H1 (cell line): ENCODE data around the gene PRLHR. TPM values are rescaled to one million over a fixed set of nuclear protein-coding genes. Genes with fewer than 3 reads are reported as not detected.

Source experiments
- BCL11A ChIP-seq, 2 experiments: IDR thresholded peaks; one replicate each; pipeline ENCODE4 v1.6.1; 2011; ENCODE audit warnings: low read depth in 2 of 2, low read length in 2 of 2, mild to moderate bottlenecking in 2 of 2
- KDM1A ChIP-seq: fragments of 200-600, 300-600 bp; sonication (generic); IDR thresholded peaks from 2 replicates; pipeline ENCODE4 v1.7.1; 2016; ENCODE audit warnings: mild to moderate bottlenecking, low read length, borderline replicate concordance
- POLR2A ChIP-seq, 2 experiments: IDR thresholded peaks; 1 replicate in 1 of 2; 2 replicates in 1 of 2; pipeline ENCODE4 v1.6.1; 2011; ENCODE audit warnings: low read depth in 2 of 2, low read length in 2 of 2, mild to moderate bottlenecking in 2 of 2; ENCODE audit errors: control extremely low read depth in 1 of 2
- polyA plus RNA-seq, 7 experiments: library from polyadenylated mRNA; depleted of rRNA in 3 of 7; stranded (reverse) in 5 of 7; unstranded in 2 of 7; fragments of >200 nt in 5 of 7; fragments of 200-250 nt in 2 of 7; gene quantifications; 1 replicate in 5 of 7; 2 replicates in 1 of 7; 4 replicates in 1 of 7; pipeline versions ENCODE4 v1.2.1 to v1.2.3, GENCODE V29; 2011 to 2013; ENCODE audit warnings: missing spikeins in 2 of 7, mixed read lengths in 2 of 7
- total RNA-seq: library from RNA; stranded (reverse); fragmentation: NEBNext Ultra II Directional; extraction: Animal tissue kit (Norgen Biotek cat#: 25700); gene quantifications from 2 replicates; pipeline ENCODE4 v1.2.1, GENCODE V29; 2021

The PRLHR gene
- total and polyA plus RNA-seq, 2 of the 8 experiments (the other 6 are each of a cell fraction or from before 2014, with no cell fraction given): not detected

DNA sequence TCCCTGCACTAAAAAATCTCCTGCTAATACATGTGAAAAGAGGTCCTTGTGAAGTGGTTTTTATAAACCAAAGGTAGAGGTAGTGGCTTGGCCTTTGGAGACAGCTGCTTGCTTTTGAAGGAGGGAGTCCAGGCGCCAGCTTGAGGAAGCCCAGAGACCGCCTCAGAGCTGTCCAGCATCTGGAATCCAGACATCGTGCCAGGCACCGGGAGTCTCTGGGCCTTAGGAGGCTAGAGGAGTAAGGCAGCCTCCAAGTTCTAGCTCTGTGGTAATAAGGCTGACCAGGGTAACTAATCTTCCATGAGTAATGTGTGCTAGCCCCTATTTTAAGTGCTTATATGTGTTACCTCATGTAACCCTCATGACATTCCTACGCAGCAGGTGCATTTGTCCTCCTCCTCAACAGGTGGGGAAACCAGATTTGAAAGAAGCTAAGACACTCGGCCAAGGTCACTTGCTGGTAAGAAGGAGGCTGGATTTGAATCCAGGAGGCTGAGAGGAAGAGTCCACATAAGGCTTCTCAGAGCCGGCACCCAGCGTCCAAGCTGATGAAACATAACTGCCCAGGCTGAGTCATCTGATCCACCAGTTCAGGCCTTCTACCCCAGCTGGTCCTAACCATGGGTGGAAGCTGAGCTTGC, 26.1 kb downstream of the PRLHR start (continued):
- TF ChIP-seq KDM1A: no peak
- TF ChIP-seq POLR2A (IDR thresholded peaks at IDR 0.05; ENCODE audit: control extremely low read depth in 1 of 2, low read depth in 2 of 2, low read length in 2 of 2): no peak
- TF ChIP-seq BCL11A (IDR thresholded peaks at IDR 0.05; ENCODE audit: low read depth in 2 of 2, low read length in 2 of 2): no peak
